GM19023 (cell line): Measurements from ENCODE around the gene CLIP3.
"Not testable (repeated sequence)": the region's sequence is repeated elsewhere in the genome, so short reads cannot be mapped to it uniquely, and the experiment has no call there.

Source experiments
- ATAC-seq: cut with Tn5 transposase; IDR thresholded peaks from one replicate; pipeline ENCODE4 v1.9.1; 2021; ENCODE audit warnings: mild to moderate bottlenecking, moderate library complexity; ENCODE audit not compliant: unreplicated experiment

CLIP3 gene, protein sequence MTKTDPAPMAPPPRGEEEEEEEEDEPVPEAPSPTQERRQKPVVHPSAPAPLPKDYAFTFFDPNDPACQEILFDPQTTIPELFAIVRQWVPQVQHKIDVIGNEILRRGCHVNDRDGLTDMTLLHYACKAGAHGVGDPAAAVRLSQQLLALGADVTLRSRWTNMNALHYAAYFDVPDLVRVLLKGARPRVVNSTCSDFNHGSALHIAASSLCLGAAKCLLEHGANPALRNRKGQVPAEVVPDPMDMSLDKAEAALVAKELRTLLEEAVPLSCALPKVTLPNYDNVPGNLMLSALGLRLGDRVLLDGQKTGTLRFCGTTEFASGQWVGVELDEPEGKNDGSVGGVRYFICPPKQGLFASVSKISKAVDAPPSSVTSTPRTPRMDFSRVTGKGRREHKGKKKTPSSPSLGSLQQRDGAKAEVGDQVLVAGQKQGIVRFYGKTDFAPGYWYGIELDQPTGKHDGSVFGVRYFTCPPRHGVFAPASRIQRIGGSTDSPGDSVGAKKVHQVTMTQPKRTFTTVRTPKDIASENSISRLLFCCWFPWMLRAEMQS

DNA sequence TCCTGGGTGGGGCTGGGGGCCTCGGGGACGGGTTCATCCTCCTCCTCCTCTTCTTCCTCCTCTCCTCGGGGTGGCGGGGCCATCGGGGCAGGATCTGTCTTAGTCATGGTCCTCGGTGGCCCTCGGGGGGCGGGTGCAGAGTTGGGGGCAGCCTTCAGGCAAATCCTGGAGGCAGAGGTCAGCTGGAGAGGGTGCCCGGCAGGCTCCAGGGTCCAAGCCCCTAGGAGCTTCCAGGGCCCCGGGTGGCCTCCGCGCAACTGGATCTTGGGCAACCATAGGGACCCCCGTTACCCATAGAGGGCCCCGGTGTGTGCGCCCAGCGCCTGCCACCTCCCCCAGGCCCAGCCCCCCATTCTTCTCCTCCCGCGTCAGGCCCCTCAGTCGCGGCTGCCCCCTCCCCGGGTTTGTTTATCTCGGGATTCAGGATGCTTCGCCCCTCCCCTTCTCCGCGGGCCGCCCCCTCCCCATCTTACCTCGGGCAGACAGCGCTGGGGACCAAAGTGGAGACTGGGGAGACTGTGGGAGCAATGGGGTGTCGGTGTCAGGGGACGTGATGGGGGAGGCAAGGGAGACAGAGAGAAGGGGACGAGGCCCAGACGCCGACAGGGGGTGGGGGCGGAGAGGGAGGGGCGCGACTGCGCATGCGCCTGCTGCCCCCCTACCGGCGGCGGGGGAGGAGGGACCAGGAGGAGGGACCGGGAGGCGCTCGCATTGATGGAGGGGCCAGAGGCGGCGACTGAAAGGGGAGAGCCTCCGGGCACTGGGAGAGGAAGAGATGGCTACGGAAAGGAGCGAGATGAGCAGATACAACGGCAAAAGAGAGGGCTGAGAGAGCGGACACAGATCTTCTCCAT, at the start of gene CLIP3:
Gene CLIP3, minus strand, starts transcription at position 623 of the 854 bp plus-strand sequence. Its CDS starts 516 bp downstream, at position 107.
- ATAC-seq = no peak

DNA sequence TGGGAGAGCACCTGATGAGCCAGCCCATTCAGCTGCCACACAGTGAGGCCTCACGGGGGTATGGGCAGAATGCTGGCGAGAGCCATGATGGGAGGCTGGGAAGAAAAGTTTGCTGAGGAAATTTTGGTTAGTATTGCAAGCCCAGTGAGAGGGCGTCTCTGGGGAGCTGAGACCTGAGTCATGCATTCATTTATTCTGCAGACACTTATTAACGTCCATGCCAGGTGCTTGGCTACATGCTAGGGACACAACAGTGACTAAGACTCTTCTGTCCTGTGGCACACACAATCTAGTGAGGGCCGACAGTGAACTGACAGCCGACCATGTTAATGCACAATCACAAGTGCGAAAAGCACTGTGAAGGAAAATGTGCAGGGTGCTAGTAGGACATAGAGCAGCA, 49.2 kb upstream of the CLIP3 start:
- ATAC-seq = no peak

DNA sequence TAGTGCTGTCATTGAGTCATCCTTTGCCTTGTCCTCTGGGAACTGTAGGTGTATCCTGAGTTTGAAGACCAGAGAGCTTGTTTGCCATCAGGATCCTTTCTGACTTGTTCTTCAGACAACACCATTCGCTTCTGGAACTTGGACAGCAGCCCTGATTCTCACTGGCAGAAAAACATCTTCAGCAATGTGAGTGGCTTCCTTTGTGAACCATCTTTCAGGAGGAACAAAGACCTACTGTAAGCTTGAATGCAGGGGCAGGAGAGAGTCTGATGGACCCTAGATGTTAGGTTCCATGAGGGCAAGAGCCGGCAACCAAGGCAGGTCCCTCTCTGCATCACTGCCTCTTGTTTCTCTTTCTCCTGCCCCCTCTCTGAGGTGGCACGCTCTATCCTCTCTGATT, 48.7 kb upstream of the CLIP3 start:
- no peak for ATAC-seq

DNA sequence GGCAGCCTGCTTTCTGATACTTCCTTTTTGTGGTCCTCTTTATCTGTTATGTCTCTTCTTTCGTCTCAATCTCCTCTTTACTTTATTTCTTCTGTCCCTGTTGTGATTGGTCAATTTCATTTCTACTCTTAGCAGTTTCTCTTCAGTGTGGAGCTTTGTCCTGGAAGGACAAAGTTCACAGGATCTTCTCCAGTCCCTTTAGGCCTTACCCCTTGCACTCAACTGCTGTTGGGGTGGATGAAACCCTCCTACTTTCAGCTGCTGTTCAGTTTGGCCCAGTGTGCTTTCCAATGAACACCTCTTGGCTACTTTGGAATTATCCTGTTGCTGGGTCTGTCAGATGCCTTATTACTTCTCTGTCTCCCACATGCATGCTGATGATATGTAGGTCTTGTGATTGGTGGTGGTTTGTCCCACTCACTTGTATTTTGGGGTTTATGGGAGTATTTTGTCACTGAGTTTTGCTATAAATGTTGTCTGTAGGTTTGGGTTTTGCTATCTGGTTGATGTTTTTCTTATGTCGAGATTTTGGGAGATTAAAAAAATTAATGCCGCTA, 46.8 kb upstream of the CLIP3 start:
- ATAC-seq = no peak

DNA sequence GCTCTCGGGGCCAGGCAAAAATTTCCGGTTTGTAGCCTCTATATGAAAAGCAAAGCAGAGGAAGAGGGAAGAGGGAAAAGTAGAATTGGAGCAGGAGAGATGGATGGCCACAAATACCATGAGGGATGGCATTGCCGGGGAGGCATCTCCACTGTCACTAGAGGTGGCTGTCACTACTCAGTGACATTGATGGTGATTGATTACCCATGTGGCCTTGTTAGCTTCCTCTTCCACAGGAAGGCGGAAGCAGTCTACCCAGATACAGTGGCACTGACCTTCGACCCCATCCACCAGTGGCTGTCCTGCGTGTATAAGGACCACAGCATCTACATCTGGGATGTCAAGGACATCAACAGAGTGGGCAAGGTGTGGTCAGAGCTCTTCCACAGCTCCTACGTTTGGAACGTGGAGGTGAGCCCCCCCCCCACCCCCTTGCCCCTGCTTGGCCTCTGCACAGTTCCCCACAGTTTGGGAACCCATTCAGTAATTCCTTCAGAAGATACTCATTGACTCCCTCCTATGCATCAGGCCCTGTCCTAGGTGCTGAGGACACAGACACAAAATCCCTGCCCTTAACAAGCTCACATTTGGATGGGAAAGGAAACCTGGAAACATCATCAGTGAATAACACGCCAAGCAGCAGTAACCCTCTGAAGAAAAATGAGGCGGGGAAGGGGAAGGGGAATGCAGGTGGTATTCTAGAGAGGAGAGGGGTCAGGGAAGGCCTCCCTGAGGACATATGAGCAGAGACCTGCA, 40.6 kb upstream of the CLIP3 start:
- ATAC-seq = no peak

DNA sequence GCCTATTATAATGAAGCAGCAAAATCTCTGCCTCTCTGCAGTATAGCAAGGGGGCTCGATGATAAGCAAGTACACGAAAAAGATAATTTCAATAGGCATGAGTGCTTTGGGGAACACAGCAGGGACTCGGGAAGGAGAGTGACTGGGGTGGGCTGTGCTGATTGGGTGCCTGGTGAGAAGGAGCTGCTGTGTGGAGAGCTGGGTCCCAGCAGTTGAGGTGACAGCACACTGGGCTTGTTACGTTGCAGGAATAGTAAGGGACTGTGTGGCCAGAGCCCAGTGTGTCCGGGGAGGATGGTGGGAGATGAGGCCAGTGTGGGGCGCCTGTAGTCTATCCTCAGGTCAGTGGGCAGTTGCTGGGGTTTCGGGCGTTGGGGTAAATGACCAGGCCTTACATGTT, 39.4 kb upstream of the CLIP3 start:
- no peak for ATAC-seq

DNA sequence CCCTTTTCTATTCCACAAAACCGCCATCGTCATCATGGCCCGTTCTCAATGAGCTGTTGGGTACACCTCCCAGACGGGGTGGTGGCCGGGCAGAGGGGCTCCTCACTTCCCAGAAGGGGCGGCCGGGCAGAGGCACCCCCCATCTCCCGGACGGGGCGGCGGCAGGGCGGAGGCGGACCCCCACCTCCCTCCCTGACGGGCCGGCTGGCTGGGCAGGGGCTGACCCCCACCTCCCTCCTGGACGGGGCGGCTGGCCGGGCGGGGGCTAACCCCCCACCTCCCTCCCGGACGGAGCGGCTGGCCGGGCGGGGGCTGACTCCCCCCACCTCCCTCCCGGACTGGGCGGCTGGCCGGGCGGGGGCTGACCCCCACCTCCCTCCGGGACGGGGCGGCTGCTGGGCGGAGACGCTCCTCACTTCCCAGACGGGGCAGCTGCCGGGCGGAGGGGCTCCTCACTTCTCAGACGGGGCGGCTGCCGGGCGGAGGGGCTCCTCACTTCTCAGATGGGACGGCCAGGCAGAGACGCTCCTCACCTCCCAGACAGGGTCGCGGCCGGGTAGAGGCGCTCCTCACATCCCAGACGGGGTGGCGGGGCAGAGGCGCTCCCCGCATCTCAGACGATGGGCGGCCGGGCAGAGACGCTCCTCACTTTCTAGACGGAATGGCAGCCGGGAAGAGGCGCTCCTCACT, 36.3 kb upstream of the CLIP3 start:
- not testable (repeated sequence) for ATAC-seq

DNA sequence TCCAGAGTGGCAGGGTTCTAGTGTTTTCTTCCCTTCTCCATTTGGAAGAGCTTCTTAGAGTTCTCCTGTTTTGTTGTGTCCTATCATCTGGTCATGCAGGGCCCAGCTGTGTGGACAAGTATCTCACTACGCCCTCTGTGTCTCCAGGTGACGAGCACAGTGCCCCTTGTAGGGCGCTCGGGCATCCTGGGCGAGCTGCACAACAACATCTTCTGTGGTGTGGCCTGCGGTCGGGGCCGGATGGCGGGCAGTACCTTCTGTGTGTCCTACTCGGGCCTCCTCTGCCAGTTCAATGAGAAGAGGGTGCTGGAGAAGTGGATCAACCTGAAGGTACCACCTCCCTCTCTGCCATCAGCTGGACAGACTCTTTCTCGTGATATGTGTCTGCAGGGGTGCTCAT, 35.0 kb upstream of the CLIP3 start:
- no peak for ATAC-seq

DNA sequence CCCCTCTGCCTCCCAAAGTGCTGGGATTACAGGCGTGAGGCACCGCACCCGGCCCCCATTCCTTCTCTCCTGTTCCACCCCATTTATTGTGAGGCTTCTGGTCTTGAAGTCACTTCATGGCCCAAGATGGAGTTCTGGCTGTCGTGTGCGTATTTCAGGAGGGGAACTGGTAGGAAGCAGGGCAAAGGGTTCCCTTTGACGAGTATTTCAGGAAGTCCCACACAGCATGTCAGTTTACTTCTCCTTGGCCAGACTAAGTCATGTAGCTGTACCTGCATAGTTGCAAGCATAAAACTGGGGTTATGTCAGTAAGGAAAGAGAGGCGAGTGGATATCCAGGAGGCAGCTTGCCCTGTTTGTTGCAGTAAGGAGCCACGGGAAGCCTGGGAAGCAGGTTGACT, 32.2 kb upstream of the CLIP3 start:
- ATAC-seq = no peak

DNA sequence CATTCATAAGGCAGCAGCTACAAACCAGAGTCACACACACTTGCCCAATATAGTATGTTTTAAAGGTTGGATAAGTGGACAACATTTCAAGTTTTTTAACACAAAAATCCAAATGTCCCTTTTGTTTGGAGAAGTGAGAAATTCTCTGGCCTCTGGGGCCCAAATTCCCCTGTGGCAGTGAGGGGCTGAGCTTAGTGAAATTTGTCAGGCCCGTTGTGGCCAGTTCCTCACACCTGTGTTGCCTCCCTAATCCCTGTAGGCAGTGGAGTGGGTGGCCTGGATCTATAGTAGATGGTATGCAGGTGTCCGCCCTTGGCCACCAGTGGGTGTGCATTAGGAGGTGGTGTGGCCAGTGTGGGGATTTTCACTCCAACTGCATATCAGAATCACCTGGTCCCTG, 28.7 kb upstream of the CLIP3 start:
- ATAC-seq = no peak

DNA sequence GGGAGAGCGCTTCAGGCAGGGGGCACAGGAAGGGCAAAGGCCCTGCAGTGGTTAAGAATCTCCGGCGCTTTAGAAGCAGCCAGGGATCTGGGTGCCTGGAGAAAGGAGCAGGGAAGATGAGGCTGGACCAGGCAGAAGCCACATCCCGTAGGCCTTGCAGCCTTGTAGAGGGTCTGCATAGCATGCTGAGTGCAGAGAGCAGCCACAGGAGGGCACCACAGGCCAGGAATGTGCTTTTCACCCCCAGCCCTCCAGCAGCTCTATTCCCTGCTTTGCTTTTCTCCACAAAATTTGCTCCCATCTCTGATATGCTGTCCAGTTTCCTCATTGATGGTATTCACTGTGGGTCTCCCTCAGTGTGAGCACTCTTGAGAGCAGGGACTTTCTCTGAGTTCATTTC, 27.8 kb upstream of the CLIP3 start:
- no peak for ATAC-seq

DNA sequence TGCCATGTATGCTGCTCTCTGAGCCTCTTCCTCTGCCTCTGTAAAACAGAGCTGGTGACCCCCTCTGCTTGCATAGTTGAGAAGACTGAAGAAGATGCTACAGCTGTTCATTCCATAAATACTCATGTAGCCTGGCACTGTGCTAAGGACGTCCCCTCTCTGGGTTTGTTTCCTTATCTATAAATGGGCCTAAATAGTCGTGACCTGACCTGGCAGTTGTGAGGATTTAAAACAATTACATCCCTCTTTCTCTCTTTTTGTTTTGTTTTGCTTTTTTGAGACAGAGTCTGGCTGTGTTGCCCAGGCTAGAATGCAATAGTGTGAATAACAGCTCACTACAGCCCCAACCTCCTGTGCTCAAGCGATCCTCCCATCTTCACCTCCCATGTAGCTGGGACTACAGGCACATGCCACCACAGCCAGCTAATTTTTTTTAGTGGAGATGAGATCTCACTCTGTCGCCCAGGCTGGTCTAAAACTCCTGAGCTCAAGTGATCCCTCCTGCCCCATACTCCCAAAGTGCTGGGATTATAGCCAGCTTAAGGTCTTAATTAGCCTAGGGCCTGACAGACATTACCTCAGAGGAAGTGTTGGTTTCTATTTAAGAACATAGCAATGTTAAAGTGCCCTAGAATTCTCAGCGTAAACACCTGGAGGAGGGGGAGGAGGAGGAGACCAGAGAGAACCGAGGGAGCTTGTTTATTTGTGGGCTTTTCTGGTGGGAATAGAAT, 26.7 kb upstream of the CLIP3 start:
- no peak for ATAC-seq

DNA sequence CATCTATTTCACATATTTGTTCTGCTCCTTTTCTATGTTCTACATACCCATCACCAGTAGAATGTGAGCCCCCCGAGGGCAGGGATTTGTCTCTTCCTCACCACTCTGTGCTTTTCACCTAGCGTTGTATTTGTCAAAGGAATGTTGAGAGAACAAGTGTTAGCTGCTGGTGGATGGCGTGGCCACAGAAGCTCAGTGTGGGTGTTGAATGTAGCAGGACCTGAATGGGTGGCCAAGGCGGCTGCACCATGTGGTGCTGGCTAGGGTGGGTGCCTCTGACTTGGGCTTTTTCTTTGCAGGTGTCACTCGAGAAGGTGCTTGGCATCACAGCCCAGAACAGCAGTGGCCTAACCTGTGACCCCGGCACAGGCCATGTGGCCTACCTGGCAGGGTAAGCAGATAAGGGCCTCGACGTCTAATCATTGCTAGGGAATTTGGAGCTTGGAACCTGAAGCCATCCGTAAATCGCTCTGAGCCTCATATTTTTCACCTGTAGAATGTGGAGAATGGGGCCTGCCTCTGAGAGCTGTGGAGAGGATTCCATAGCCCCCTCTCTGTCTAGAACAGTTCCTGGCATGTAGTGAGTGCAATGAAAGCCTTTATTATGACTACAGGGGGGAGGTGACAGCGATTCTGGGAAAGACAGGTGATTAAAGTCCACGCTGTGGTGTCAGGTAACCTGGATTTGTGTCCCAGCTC, 26.0 kb upstream of the CLIP3 start:
- ATAC-seq = no peak

DNA sequence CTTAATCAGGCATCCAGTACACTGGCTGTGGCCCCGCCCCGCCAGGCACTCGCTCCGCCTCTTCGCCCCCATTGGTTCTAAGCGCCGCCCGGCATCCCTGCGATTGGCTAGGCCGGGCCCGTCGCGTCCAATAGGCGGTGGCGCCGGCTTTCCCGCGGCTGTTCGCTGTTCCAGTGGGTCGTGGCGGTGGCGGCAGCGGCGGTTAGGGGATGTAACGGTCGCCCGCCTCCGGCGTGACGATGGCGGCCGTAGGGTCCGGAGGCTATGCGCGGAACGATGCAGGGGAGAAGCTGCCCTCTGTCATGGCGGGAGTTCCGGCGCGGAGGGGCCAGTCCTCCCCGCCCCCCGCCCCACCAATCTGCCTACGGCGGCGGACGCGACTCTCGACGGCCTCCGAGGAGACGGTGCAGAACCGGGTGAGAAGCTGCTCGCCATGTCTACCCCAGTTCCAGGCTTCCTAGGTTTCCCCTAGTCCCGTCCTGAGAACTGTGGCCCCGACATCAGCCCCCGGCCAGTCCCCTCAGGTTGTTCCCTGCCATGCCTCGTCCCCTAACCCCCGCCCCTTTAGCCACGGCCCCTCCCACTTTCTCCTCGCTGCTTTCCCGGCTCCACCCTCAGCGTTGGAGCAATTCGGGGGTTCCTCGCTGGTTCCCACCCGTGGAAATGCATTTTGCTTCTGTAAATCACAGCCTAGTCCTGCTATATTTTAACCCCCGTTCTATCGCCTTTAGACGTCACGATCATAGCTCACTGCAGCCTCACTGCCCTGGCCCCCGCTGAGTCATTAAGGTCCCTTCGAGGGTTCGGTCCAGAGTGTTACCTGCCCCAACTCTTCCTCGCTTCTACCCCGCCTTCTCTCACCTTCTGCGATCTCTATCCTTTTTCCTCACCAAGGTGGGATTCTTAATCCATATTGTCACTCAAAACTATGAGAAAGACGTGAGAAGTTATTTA, 22.3 kb upstream of the CLIP3 start, which contains the start of gene WDR62:
Gene WDR62, plus strand, starts transcription at position 165 of the 954 bp plus-strand sequence. Its CDS starts 75 bp downstream, at position 240.
- peak; percentile 78 for ATAC-seq

DNA sequence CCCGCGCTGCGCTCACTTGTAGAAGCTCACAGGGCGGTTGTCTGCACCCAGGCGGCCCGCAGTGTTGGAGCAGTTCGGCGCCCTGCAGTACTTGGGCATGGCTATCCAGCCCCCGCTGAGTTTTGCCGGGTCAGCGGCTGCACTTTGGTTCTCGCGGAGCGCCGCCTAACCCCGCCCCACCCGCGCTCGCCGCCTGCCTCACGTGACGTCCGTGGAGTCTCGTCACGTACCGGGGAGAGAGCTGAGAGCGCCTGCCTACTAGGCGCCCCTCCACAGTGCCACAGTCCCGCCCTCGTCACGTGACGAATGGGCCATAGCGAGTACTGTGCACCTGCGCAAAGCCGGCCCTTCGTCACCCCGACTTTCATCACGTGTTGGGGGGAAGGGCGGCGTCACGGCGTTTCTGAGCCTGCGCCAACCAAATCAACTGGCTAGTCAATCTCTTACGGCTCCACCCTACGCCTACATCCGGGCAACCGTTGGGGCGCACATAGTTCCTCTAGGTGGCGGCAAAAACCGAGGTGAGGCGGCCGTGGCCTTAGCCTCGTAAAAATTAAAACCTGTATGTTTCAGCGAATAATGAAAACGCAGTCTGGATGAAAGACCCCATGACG, 21.6 kb upstream of the CLIP3 start, which contains the start of gene THAP8:
Gene THAP8, minus strand, starts transcription at position 167 of the 614 bp plus-strand sequence. Its CDS starts 68 bp downstream, at position 99.
- peak; percentile 84 for ATAC-seq

DNA sequence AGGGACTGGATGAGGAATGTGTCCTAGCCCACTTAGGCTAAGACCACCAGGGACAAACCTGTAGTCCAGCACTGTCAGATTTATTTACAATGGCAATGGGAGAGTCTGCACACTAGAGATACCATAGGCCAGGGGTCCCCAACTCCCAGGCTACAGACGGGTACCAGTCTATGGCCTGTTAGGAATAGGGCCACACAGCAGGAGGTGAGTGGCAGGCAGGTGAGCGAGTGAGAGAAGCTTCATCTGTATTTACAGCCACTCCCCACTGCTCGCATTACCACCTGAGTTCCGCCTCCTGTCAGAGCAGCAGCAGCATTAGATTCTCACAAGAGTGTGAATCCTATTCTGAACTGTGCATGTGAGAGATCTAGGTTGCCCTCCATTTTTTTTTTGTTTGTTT, 19.0 kb upstream of the CLIP3 start:
- ATAC-seq = no peak

DNA sequence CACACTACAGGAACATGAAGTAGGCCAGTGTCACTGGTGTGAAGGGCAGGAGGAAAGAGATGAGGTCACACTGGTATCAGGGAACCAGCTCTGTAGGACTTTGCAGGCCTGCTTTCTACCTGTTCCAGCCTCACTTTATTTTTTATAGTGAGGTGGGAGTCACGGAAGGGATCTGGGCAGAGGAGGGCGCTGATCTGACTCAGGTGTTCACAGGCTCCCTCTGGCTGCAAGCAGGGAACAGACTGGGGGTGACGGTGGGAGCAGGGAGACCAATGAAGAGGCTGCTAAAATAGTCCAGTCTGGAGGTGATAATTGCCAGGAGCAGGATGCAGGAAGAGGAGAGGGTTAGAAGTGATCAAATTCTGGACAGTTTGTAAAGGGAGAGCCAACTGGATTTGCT, 18.6 kb upstream of the CLIP3 start:
- no peak for ATAC-seq
